Measurements from ENCODE around the gene TPP2. TPM values are rescaled to one million over a fixed set of nuclear protein-coding genes. Genes with fewer than 3 reads are reported as not detected.
A peak's percentile ranks its signal among the peaks of the same experiment; 100 is the strongest.

TPP2 gene
- total and polyA plus RNA-seq, 2 donors = 43.4 to 47.4 TPM

DNA sequence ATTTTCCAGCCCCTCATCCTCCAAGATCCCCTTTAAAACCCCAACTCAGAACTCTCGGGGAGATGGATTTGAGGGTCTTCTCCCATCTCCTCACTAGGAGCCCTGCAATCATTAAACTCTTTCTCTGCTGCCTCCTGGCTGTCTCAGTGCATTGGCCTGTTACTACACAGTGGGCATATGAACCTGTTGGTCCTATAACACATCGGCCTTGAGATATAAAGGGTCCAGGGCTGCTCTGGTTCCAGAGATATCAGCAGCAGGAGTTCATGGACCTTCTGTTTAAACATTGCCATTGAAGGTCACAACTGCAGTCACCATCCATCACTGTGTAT, 101.8 kb downstream of the TPP2 start:
- Histone ChIP-seq H3K36me3 (ENCODE audit: control insufficient read depth in 2 of 2, insufficient read depth in 2 of 2, low read length in 1 of 2) (no peaks in the 10 kb centered on the region), H3K4me1 (ENCODE audit: control insufficient read depth in 2 of 2, insufficient read depth in 2 of 2, low read length in 2 of 2) (no peaks in the 10 kb centered on the region), H3K9me3 (ENCODE audit: control insufficient read depth in 2 of 2, insufficient read depth in 1 of 2, low read length in 1 of 2) (no peaks in the 10 kb centered on the region), H3K27ac (ENCODE audit: low read depth in 1 of 2, low read length in 1 of 2) (no peak overlapping the region), H3K27me3 (ENCODE audit: control insufficient read depth in 2 of 2, insufficient read depth in 1 of 2, low read length in 1 of 2) (peaks cover 0 to 2% of the 10 kb centered on the region in 2 donors), H3K4me3 (ENCODE audit: low read length in 2 of 2) (no peak overlapping the region)
- WGBS = 96% methylated on average over 2 of the region's 2 CpGs
- DNase-seq (ENCODE audit: low read depth in 6 of 9, low spot score in 9 of 9) = no peak

GRCh38 chr13:102699504-102699903, 102.7 kb downstream of the TPP2 start:
- no peaks in the 10 kb centered on the region for H3K9me3 ChIP-seq (ENCODE audit: control insufficient read depth in 2 of 2, insufficient read depth in 1 of 2, low read length in 1 of 2)
- no peaks in the 10 kb centered on the region for H3K27me3 ChIP-seq (ENCODE audit: control insufficient read depth in 2 of 2, insufficient read depth in 1 of 2, low read length in 1 of 2)
- 95% methylated on average over 3 of the region's 3 CpGs for WGBS
- no peak overlapping the region for H3K4me3 ChIP-seq (ENCODE audit: low read length in 2 of 2)
- H3K27ac ChIP-seq (ENCODE audit: low read depth in 1 of 2, low read length in 1 of 2) = peak overlapping the region in 1 of 2 donors; percentile 9
- H3K36me3 ChIP-seq (ENCODE audit: control insufficient read depth in 2 of 2, insufficient read depth in 2 of 2, low read length in 1 of 2) = no peaks in the 10 kb centered on the region
- H3K4me1 ChIP-seq (ENCODE audit: control insufficient read depth in 2 of 2, insufficient read depth in 2 of 2, low read length in 2 of 2) = no peaks in the 10 kb centered on the region
- no peak for DNase-seq (ENCODE audit: low read depth in 6 of 9, low spot score in 9 of 9)

DNA sequence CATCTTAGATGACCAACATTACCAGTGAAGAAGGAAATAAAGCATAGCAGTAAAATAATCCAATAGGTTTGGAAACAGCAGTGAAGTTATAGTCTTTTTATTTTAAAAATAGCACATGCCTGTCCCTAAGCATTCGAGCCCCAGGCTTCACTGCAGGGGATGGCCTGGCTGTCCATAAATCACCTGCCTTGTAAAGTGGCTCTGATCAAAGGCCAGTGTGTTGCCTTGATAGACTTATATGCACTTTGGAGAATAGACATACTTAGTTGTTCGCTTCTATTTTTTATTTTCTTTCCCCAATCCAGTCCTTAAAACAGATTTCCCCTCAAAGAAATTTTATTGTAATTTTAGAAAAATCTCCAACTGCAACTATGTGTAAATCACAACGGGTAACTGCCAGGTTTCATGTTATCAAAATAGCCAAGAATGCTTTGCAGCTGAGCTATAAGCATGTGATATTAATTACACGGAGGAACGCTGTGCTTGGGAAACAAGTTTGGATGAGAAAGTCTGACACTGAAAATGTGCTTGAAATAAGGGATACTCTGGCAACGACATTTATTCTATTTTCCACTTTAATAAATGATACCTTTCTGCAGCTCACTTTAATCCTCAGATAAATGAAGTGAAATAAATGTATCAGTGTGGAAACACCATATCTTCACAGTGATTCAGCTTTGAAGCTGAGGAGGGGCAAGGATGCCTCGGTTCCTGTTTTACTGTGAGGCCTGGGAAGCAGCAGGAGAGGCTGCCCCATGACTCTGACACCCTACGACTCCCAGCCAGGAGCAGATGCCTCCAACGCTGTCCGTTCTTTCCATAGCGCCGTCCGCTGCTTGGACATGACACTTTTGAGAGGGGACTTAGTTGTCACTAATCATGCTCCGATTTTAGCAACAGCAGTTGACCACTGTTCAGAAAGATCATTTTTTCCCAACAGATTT, 103.6 kb downstream of the TPP2 start:
- H3K9me3 ChIP-seq (ENCODE audit: control insufficient read depth in 2 of 2, insufficient read depth in 1 of 2, low read length in 1 of 2) = no peaks in the 10 kb centered on the region
- H3K4me1 ChIP-seq (ENCODE audit: control insufficient read depth in 2 of 2, insufficient read depth in 2 of 2, low read length in 2 of 2) = no peaks in the 10 kb centered on the region
- H3K36me3 ChIP-seq (ENCODE audit: control insufficient read depth in 2 of 2, insufficient read depth in 2 of 2, low read length in 1 of 2) = no peaks in the 10 kb centered on the region
- DNase-seq (ENCODE audit: low read depth in 6 of 9, low spot score in 9 of 9) = no peak
- H3K27ac ChIP-seq (ENCODE audit: low read depth in 1 of 2, low read length in 1 of 2) = peak overlapping the region; percentile 4 to 46
- WGBS = 92% methylated on average over 14 of the region's 14 CpGs
- no peaks in the 10 kb centered on the region for H3K27me3 ChIP-seq (ENCODE audit: control insufficient read depth in 2 of 2, insufficient read depth in 1 of 2, low read length in 1 of 2)
- H3K4me3 ChIP-seq (ENCODE audit: low read length in 2 of 2) = no peak overlapping the region

- no peaks in the 10 kb centered on the region for H3K27me3 ChIP-seq (ENCODE audit: control insufficient read depth in 2 of 2, insufficient read depth in 1 of 2, low read length in 1 of 2)
- no peaks in the 10 kb centered on the region for H3K36me3 ChIP-seq (ENCODE audit: control insufficient read depth in 2 of 2, insufficient read depth in 2 of 2, low read length in 1 of 2)
- peak overlapping the region in 1 of 2 donors; percentile 4 for H3K27ac ChIP-seq (ENCODE audit: low read depth in 1 of 2, low read length in 1 of 2)
- no peak overlapping the region for H3K4me3 ChIP-seq (ENCODE audit: low read length in 2 of 2)
- no peaks in the 10 kb centered on the region for H3K4me1 ChIP-seq (ENCODE audit: control insufficient read depth in 2 of 2, insufficient read depth in 2 of 2, low read length in 2 of 2)
- WGBS = 94% methylated on average over 5 of the region's 5 CpGs
- no peaks in the 10 kb centered on the region for H3K9me3 ChIP-seq (ENCODE audit: control insufficient read depth in 2 of 2, insufficient read depth in 1 of 2, low read length in 1 of 2)
- no peak for DNase-seq (ENCODE audit: low read depth in 6 of 9, low spot score in 9 of 9)
Measured at GRCh38 chr13:102701331-102701730, 104.5 kb downstream of the TPP2 start.

DNA sequence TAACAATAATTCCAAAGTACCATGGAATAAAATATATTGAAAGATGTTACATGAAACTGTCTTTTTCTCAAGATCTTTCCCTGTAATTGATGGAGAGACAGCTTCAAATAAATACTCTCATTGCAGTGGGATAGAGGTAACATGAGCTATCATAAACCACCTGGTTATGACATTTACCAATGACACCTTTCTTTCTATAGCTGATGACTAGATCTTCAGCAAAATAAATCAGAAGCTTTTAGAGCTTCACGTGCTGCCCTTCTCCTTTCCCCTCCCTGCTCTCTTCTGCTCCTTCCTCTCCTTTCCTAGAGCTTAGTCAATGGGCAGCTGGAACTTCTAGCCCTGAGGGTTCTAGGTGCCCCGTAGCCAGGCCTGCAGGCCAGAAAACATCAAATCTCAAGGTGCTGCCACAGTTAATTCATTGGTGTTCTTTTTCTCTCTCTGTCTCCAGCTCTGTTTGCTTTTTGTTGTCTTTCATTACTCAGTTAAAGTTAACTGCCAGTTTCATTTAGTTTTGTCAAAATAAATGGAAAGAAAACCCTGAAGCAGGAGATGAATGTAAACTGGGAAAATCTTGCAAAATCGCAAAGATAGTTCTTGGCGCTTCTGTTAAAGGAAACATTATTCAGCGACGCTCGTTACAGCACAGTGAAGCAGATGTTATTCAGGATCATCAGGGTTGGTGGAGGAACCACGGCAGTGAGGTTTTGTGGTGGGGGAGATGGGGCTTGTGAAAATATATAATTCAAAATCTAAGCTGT, 106.4 kb downstream of the TPP2 start:
- no peaks in the 10 kb centered on the region for H3K27me3 ChIP-seq (ENCODE audit: control insufficient read depth in 2 of 2, insufficient read depth in 1 of 2, low read length in 1 of 2)
- H3K4me1 ChIP-seq (ENCODE audit: control insufficient read depth in 2 of 2, insufficient read depth in 2 of 2, low read length in 2 of 2) = no peaks in the 10 kb centered on the region
- H3K9me3 ChIP-seq (ENCODE audit: control insufficient read depth in 2 of 2, insufficient read depth in 1 of 2, low read length in 1 of 2) = no peaks in the 10 kb centered on the region
- WGBS = 76% methylated on average over 8 of the region's 8 CpGs
- no peak overlapping the region for H3K27ac ChIP-seq (ENCODE audit: low read depth in 1 of 2, low read length in 1 of 2)
- H3K36me3 ChIP-seq (ENCODE audit: control insufficient read depth in 2 of 2, insufficient read depth in 2 of 2, low read length in 1 of 2) = no peaks in the 10 kb centered on the region
- no peak overlapping the region for H3K4me3 ChIP-seq (ENCODE audit: low read length in 2 of 2)
- DNase-seq (ENCODE audit: low read depth in 6 of 9, low spot score in 9 of 9) = no peak

- H3K27ac ChIP-seq (ENCODE audit: low read depth in 1 of 2, low read length in 1 of 2) = no peak overlapping the region
- DNase-seq (ENCODE audit: low read depth in 6 of 9, low spot score in 9 of 9) = no peak
- H3K9me3 ChIP-seq (ENCODE audit: control insufficient read depth in 2 of 2, insufficient read depth in 1 of 2, low read length in 1 of 2) = no peaks in the 10 kb centered on the region
- H3K4me3 ChIP-seq (ENCODE audit: low read length in 2 of 2) = no peak overlapping the region
- H3K36me3 ChIP-seq (ENCODE audit: control insufficient read depth in 2 of 2, insufficient read depth in 2 of 2, low read length in 1 of 2) = no peaks in the 10 kb centered on the region
- H3K27me3 ChIP-seq (ENCODE audit: control insufficient read depth in 2 of 2, insufficient read depth in 1 of 2, low read length in 1 of 2) = no peaks in the 10 kb centered on the region
- H3K4me1 ChIP-seq (ENCODE audit: control insufficient read depth in 2 of 2, insufficient read depth in 2 of 2, low read length in 2 of 2) = no peaks in the 10 kb centered on the region
Measured at GRCh38 chr13:102703726-102704035, 106.9 kb downstream of the TPP2 start.

- Histone ChIP-seq H3K4me1 (ENCODE audit: control insufficient read depth in 2 of 2, insufficient read depth in 2 of 2, low read length in 2 of 2) (no peaks in the 10 kb centered on the region), H3K36me3 (ENCODE audit: control insufficient read depth in 2 of 2, insufficient read depth in 2 of 2, low read length in 1 of 2) (no peaks in the 10 kb centered on the region), H3K27me3 (ENCODE audit: control insufficient read depth in 2 of 2, insufficient read depth in 1 of 2, low read length in 1 of 2) (no peaks in the 10 kb centered on the region), H3K9me3 (ENCODE audit: control insufficient read depth in 2 of 2, insufficient read depth in 1 of 2, low read length in 1 of 2) (no peaks in the 10 kb centered on the region), H3K27ac (ENCODE audit: low read depth in 1 of 2, low read length in 1 of 2) (no peak overlapping the region), H3K4me3 (ENCODE audit: low read length in 2 of 2) (no peak overlapping the region)
- WGBS = 97% methylated on average over 6 of the region's 6 CpGs
- no peak for DNase-seq (ENCODE audit: low read depth in 6 of 9, low spot score in 9 of 9)
Measured at GRCh38 chr13:102704238-102705058, 107.7 kb downstream of the TPP2 start.

DNA sequence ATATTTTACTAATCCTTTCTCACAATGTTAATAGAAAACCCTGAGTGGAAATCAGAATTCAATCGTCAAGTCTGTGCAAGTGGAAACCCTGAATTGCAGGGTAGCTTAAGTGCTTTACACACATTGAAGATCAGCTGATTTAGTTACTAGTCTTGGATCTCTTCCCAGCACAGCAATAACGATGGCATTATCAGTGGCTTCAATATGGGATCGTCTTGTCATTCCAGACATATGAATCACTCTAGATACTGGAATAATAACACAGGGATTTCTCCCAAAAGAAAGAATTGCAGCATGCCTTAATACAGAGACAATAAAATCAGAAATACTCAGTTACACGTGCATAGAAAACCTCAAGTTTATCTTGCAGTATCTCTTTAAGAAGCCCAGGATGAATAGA, 110.7 kb downstream of the TPP2 start:
- Histone ChIP-seq H3K4me3 (ENCODE audit: low read length in 2 of 2) (no peak overlapping the region), H3K4me1 (ENCODE audit: control insufficient read depth in 2 of 2, insufficient read depth in 2 of 2, low read length in 2 of 2) (no peaks in the 10 kb centered on the region), H3K27me3 (ENCODE audit: control insufficient read depth in 2 of 2, insufficient read depth in 1 of 2, low read length in 1 of 2) (no peaks in the 10 kb centered on the region), H3K9me3 (ENCODE audit: control insufficient read depth in 2 of 2, insufficient read depth in 1 of 2, low read length in 1 of 2) (no peaks in the 10 kb centered on the region), H3K27ac (ENCODE audit: low read depth in 1 of 2, low read length in 1 of 2) (no peak overlapping the region), H3K36me3 (ENCODE audit: control insufficient read depth in 2 of 2, insufficient read depth in 2 of 2, low read length in 1 of 2) (no peaks in the 10 kb centered on the region)
- no peak for DNase-seq (ENCODE audit: low read depth in 6 of 9, low spot score in 9 of 9)
- 78% methylated on average over 4 of the region's 4 CpGs for WGBS

GRCh38 chr13:102708211-102708610, 111.4 kb downstream of the TPP2 start:
- WGBS = 84% methylated on average over 2 of the region's 2 CpGs

More at GRCh38 chr13:102708211-102708610, 111.4 kb downstream of the TPP2 start:
- DNase-seq (ENCODE audit: low read depth in 6 of 9, low spot score in 9 of 9) = no peak
- Histone ChIP-seq H3K27ac (ENCODE audit: low read depth in 1 of 2, low read length in 1 of 2) (no peak overlapping the region), H3K27me3 (ENCODE audit: control insufficient read depth in 2 of 2, insufficient read depth in 1 of 2, low read length in 1 of 2) (no peaks in the 10 kb centered on the region), H3K36me3 (ENCODE audit: control insufficient read depth in 2 of 2, insufficient read depth in 2 of 2, low read length in 1 of 2) (no peaks in the 10 kb centered on the region), H3K4me3 (ENCODE audit: low read length in 2 of 2) (no peak overlapping the region), H3K4me1 (ENCODE audit: control insufficient read depth in 2 of 2, insufficient read depth in 2 of 2, low read length in 2 of 2) (no peaks in the 10 kb centered on the region), H3K9me3 (ENCODE audit: control insufficient read depth in 2 of 2, insufficient read depth in 1 of 2, low read length in 1 of 2) (no peaks in the 10 kb centered on the region)

Data from thymus (tissue), 11 donors.